Metanephros (tissue), 1 donor: Measurements from ENCODE around the gene CHGA. TPM values are rescaled to one million over a fixed set of nuclear protein-coding genes. Genes with fewer than 3 reads are reported as not detected.

ENCODE experiments used
- total RNA-seq: library from RNA; depleted of rRNA; stranded (reverse); fragments of >200 nt; gene quantifications from one replicate; pipeline ENCODE4 v1.2.3, GENCODE V29; 2014

Gene CHGA, protein sequence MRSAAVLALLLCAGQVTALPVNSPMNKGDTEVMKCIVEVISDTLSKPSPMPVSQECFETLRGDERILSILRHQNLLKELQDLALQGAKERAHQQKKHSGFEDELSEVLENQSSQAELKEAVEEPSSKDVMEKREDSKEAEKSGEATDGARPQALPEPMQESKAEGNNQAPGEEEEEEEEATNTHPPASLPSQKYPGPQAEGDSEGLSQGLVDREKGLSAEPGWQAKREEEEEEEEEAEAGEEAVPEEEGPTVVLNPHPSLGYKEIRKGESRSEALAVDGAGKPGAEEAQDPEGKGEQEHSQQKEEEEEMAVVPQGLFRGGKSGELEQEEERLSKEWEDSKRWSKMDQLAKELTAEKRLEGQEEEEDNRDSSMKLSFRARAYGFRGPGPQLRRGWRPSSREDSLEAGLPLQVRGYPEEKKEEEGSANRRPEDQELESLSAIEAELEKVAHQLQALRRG
- total RNA-seq, result 2.6 TPM

DNA sequence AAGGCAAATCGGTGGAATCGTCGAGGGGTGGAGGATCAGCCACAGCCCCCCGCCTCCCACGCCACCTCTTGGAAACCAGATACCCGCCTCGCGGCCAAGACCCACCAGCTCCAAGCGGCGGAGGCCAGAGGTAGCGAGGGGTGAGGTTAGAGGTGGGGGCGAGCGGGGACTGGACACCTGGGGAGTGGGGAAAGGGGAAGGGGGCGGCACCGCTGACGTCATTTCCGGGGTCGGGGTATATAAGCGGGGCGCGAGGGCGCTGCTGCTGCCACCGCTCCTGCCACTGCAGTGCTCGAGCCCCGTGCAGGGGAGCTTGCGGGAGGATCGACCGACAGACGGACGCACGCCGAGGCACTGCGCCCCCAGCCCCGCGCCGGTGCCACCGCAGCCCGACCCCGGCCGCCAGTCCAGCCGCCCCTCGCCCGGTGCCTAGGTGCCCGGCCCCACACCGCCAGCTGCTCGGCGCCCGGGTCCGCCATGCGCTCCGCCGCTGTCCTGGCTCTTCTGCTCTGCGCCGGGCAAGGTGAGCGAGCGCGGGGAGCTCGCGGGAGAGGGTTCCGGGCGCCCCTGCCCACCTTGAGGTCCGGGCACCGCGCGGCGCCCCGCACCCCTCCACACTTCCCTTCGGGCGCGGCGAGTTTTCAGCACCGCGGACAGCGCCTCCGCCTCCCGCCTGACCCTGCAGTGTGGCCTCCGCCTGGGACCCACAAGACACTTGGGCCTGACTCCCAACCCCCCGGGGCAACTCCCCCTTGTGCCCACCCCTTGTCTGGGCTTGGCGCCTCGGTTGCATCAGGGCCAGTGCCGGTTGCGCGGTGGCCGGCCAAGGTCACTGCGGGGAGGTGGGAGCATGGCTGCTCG is at the start of gene CHGA:
TSS of gene CHGA (plus strand) at position 268 of the 861 bp plus-strand sequence. CDS start at position 478, 210 bp downstream.

Other genes with a start within 250 kb of the CHGA start
- 109 TPM for gene LGMN, start 174.5 kb upstream of the CHGA start, total RNA-seq
- 21.7 TPM for gene GOLGA5, start 128.8 kb upstream of the CHGA start, total RNA-seq
- gene ITPK1, start 192.8 kb downstream of the CHGA start, total RNA-seq, result 21.8 TPM